DMS 273 (cell line): Measurements from ENCODE around the gene PSMD14.
"Not testable (repeated sequence)": the region's sequence is repeated elsewhere in the genome, so short reads cannot be mapped to it uniquely, and the experiment has no call there.

Experiments used
- DNase-seq: peaks from one replicate; lab custom pipeline; 2025; ENCODE audit not compliant: unreplicated experiment; lab: John Stamatoyannopoulos, UW

Gene PSMD14

GRCh38 chr2:161335626-161336025 lies 27.4 kb downstream of the PSMD14 start:
- no peak for DNase-seq

DNA sequence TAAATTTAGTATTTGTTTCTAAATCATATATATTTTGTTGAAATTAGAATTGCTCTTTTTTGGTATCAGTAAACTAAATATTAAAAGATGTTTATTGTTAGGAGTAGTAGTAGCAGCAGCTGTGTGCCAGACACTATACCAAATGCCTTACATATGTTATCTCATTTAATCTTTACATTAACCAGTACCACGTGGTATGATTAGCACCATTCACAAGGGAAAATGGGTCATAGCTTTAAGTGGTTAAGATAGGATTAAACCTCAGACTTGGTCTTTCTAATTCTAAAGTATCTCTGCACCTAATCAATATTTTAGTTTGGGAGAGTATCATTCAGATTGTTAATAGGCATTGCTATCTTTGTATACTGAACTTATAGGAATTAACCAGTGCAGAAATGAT lies 29.0 kb downstream of the PSMD14 start:
- no peak for DNase-seq

GRCh38 chr2:161339532-161339931 lies 31.3 kb downstream of the PSMD14 start:
- not testable (repeated sequence) for DNase-seq

DNA sequence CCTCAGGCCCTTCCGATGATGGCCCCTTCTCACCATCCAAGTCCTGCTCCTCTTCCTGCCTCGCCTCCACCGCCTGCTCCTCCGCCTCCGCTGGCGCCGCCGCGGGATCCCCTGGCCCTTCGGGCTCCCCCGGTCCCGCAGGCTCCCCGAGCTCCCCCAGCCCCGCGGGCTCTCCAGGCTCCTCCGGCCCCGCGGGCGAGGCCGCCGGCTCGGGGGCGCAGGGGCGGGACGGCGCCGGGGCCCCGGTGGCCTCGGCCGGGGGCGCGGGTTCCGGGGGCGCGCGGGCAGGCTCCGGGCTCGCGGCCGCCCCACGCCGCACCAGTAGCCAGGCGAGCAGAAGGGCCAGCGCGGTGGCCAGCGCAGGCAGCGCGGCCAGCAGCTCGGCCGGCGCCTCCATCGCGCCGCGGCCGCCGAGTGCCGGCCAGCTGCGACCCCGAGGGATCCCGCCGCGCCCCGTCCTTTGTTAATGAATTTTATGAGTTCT lies 32.7 kb downstream of the PSMD14 start:
- DNase-seq = not testable (repeated sequence)

GRCh38 chr2:161343235-161343634 lies 35.0 kb downstream of the PSMD14 start:
- DNase-seq = no peak

- no peak for DNase-seq
Measured at GRCh38 chr2:161344692-161345091, 36.5 kb downstream of the PSMD14 start.

GRCh38 chr2:161351678-161352077 lies 43.5 kb downstream of the PSMD14 start:
- no peak for DNase-seq

DNA sequence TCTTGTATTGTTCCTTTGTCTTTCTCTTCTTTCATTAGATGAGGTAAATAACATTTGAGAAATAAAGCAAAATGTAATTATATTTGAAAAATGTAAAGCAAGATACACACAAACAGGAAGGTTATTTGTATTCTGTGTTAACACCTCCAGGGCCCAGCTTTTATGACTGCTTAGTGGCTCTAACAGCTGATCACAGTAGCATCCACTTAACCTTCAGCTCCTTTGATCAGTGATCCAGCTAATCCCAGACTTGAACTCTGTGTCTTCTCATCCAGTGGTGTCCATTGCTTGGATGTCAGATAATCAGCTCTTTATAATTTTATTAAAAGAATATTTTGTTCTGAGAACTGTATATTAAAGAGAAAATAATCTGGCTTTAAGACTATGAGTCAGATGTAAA lies 44.5 kb downstream of the PSMD14 start:
- peak; percentile 8 for DNase-seq

GRCh38 chr2:161353543-161353942 lies 45.3 kb downstream of the PSMD14 start:
- DNase-seq = no peak

DNA sequence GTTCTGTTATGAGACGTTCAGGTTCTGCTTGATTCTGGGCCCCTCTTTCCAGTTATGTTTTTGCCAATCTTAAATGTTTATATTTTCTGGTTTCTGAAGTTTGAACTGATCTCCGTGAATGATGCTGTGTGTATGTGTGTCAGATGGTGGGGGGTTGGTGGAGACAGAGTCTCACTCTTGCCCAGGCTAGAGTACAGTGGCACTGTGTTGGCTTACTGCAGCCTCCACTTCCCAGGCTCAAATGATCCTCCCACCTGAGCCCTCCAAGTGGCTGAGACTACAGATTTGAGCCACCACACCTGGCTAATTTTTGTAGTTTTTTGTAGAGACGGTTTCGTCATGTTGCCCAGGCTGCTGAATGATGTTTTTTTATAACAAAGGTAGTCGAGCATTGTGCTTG lies 45.9 kb downstream of the PSMD14 start:
- DNase-seq = no peak

GRCh38 chr2:161355106-161355505 lies 46.9 kb downstream of the PSMD14 start:
- no peak for DNase-seq

DNA sequence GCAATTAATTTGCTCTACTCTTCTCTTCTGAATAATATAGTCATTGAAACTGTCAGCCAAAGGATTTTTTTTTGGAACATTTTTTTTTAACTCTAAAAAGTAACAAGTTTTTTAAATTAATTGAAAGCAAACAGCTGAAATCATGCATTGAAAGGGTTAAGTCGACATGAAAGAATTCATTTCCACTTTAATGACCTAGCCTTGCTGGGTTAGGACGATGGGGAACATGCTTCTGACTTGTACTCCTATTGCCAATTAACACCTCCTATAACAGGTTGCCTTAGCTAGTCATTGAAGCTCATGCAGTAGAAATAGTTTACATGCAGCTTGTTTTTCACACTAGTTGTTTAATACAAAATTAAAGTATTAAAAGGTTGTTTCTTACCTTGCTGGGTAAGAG lies 47.8 kb downstream of the PSMD14 start:
- DNase-seq = peak; percentile 18

DNA sequence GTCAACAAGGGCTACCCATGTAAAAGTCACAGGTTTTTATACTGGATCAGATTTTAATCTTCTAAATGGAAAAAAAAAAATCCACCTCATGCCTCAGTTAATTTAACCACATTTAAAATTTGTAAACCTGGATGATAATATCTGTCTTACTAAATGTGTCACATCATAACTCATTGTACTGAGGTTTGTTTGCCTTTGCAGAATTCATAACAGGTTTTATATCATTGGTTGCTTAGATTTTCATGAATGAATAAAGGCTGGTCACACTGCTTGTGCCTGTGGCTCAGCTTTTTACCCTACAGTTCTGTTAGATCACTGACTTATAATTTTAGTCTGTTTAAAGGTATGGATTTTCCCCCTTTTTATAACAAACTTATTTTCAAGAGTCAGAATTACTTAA lies 48.9 kb downstream of the PSMD14 start:
- no peak for DNase-seq

DNA sequence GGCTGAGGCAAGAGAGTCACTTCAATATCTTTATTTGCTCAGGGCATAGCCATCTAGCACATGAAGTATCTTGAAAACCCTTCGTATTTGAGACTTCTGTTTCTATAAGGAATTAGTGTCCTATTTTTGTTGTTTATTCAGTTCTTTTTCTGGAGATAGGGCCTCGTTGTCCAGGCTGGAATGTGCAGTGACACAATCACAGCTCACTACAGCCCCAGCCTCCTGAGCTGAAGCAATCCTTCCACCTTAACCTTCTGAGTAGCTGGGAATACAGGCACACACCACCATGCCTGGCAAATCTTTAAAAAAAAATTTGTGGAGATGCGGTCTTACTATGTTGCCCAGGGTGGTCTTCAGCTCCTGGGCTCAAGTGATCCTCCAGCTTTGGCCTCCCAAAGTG lies 50.6 kb downstream of the PSMD14 start:
- DNase-seq = no peak

DNA sequence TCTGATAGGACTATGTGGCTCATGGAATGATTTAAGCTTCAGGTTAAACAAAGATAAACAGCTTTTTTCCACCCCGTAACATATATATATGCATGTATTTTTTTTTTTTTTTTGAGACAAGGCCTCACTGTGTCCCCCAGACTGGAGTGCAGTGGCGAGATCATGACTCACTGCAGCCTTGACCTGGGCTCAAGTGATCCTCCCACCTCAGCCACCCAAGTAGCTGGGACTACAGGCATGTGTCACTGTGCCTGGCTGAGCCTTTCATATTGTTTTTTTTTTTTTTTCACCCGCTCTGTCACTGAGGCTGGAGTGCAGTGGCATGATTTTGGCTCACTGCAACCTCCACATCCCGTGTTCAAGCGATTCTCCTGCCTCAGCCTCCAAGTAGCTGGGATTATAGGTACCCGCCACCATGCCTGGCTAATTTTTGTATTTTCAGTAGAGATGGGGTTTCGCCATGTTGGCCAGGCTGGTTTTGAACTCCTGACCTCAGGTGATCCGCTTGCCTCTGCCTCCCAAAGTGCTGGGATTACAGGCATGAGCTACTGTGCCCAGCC lies 52.0 kb downstream of the PSMD14 start:
- DNase-seq = not testable (repeated sequence)

- DNase-seq = no peak
Measured at GRCh38 chr2:161362568-161363166, 54.4 kb downstream of the PSMD14 start.

DNA sequence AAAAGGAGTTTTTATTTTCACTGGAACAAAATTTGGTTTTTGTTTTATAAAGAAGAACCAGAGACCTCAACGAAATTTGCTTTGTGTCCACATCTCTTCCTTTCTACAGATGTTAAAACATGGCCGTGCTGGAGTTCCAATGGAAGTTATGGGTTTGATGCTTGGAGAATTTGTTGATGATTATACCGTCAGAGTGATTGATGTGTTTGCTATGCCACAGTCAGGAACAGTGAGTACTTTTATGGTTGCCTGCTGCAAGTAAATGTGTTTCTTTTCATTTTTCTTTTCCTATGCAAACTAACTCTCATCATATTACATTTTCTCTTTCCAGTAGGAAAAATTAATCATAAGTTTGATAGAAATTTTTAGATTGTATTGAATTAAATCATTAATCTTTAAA lies 59.5 kb downstream of the PSMD14 start:
- DNase-seq = no peak

DNA sequence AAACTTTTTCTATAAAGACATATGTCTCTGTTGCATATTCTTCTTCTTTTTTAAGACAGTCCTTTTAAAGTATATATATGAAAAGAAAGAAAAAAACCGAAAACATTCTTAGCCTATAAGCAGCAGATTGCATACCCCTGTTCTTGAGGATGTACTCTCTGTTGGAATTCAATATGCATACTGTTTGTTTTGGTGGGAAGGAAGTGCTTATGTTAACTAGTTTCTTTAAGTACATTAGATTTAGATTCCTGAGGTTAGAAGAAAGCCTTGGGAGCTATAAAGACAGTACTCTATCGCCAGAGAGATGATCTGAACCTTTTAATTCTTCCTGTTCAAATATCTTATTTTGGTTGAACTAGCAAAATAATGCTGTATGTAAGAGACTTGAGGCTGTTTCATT lies 61.1 kb downstream of the PSMD14 start:
- no peak for DNase-seq

DNA sequence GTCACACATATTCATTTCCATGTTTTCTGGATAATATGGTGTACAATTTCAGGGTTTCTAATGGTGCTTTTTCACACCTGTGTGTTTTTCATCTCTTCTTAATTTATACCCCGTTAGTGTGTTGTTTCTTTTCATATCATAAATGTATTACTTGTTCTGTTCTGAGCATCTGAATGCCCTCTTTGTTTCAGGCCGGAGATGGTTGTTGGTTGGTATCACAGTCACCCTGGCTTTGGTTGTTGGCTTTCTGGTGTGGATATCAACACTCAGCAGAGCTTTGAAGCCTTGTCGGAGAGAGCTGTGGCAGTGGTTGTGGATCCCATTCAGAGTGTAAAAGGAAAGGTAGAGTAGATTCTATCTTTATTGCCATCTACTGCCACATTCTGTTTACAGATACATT lies 62.8 kb downstream of the PSMD14 start:
- no peak for DNase-seq

DNA sequence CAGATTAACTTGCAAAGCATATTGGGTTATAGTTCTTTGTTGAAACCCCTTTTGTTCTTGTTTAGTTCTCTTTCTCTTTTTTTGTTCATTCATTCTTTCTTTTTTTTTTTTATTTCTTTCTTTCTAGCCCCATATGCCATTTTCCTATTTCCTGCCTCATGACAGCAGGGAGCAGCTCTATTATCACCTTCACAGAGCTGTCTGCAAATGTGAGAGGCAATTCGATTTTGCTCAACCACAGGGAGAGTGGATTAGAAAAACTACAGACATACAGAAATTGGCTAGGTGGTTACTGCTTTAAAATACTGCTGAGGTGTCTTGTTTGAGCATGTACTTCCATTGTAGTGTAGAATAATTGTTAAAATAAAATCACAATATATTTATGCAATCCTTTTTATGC lies 63.6 kb downstream of the PSMD14 start:
- DNase-seq = no peak

- no peak for DNase-seq
Measured at GRCh38 chr2:161373942-161374341, 65.7 kb downstream of the PSMD14 start.

DNA sequence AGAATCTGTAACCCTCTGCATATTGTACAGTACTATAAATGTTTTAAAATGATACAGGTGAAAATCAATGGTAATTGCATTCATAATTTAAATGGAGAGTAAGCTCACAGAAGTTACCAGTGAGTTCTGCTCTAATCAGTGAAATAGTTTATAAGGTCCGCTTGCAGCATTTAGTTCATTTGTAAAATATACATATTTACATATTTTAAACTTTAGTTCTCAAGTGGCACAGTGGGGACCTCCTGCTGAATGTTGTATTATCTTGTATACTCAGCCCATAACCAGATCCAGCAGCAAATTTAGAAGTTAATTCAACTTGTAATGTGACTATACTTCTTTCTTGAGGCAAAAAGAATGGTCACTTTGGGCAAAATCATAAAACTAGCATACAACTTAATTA lies 66.2 kb downstream of the PSMD14 start:
- no peak for DNase-seq

DNA sequence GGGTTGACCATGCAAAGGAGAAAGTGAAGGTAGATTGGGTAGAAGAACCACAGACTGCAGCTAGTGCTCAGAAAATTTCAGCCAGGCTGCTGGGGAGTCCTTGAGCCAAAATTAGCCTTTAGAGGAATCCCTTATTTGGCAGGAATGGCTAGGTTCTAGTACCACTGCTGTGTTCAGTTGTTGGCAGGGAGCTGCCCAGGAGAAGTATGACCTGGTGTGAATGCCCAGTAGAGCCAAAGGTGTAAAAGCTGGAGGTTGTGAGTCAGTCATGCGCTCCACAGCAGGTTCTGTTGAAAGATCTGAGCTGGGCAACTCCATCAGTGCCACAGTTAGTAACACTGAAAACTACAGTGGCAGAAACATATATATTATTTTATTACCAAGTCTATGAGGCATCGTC lies 71.5 kb downstream of the PSMD14 start:
- no peak for DNase-seq
